HL-60 (cell line): ENCODE data around the gene MICB.

Source experiments
- CTCF ChIP-seq: IDR thresholded peaks from one replicate; pipeline ENCODE4 v1.5.1; 2011; ENCODE audit warnings: low read length, control low read depth, inconsistent platforms; ENCODE audit not compliant: insufficient read depth
- GABPA ChIP-seq: IDR thresholded peaks from 2 replicates; pipeline ENCODE4 v1.6.1; 2012; ENCODE audit warnings: low read depth
- POLR2AphosphoS5 ChIP-seq: IDR thresholded peaks from 2 replicates; pipeline ENCODE4 v1.6.1; 2012; ENCODE audit warnings: low read depth

DNA sequence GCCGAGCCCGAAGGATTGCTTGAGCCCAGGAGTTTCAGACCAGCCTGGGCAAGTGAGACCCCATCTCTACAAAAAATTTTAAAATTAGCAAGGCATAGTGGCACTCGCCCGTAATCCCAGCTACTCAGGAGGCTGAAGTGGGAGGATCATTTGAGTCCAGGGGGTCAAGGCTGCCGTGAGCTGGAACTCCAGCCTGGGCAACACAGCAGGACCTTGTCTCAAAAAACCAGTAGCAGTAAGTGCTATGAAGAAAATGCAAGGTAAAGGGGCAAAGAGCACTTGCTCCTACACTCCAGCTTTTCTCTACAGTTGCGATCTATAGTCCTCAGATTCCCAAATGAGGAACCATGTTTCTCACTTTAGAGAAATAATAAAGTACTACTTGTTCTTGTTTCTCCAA lies 45.7 kb downstream of the MICB start:
- TF ChIP-seq GABPA (no peak), CTCF (no peak), POLR2AphosphoS5 (no peak)
